Placental epithelial cell (primary cell): ENCODE data around the gene SUFU. TPM values are rescaled to one million over a fixed set of nuclear protein-coding genes. Genes with fewer than 3 reads are reported as not detected.

Experiments used
- small RNA-seq: library from RNA; depleted of rRNA; stranded (forward); fragments of <200 nt; gene quantifications from one replicate; pipeline ENCODE3, GENCODE V24; 2012
- total RNA-seq: library from RNA; depleted of rRNA; stranded (reverse); fragments of >200 nt; gene quantifications from 2 replicates; pipeline ENCODE4 v1.2.3, GENCODE V29; 2012

SUFU gene
- total RNA-seq: 4.7 and 7.5 TPM in 2 replicates

GRCh38 chr10:102503264-102504178 is at the start of gene SUFU:
TSS of gene SUFU (plus strand) at chr10:102503972. CDS start at chr10:102504153, 181 bp downstream.

GRCh38 chr10:102502337-102503151 is 1.2 kb upstream of the SUFU start, which contains the start of gene ACTR1A:
TSS of gene ACTR1A (minus strand) at chr10:102502712. CDS start at chr10:102502647, 65 bp downstream.

GRCh38 chr10:102644066-102644645 is 140.4 kb downstream of the SUFU start, which contains the start of gene TRIM8:
TSS of gene TRIM8 (plus strand) at chr10:102644479. CDS start at chr10:102644618, 139 bp downstream.

Small RNA genes lying within 50 kb of the gene (small RNA-seq; reads per million reads assigned to genes)
- 0.35 reads per million, percentile 12 among the genes with 10 or more reads in this experiment for gene RNU6-43P

Other genes with a start within 250 kb of the SUFU start
- gene NFKB2, start 108.3 kb upstream of the SUFU start, total RNA-seq: 15.3 and 19.0 TPM in 2 replicates
- 2.3 and 12.2 TPM in 2 replicates for gene PSD, start 85.2 kb upstream of the SUFU start, total RNA-seq
- 8.7 and 14.5 TPM in 2 replicates for gene FBXL15, start 83.1 kb upstream of the SUFU start, total RNA-seq
- 25.9 and 41.6 TPM in 2 replicates for gene CUEDC2, start 71.4 kb upstream of the SUFU start, total RNA-seq
- 1.3 TPM in 1 of 2 replicates, not detected in the other for gene C10orf95, start 52.4 kb upstream of the SUFU start, total RNA-seq
- 80.5 and 158 TPM in 2 replicates for gene ACTR1A, start 1.3 kb upstream of the SUFU start, total RNA-seq
- 69.0 and 139 TPM in 2 replicates for gene TRIM8, start 140.5 kb downstream of the SUFU start, total RNA-seq
- 4.7 and 5.6 TPM in 2 replicates for gene ARL3, start 210.4 kb downstream of the SUFU start, total RNA-seq
- gene SFXN2, start 210.7 kb downstream of the SUFU start, total RNA-seq: 2.9 and 4.3 TPM in 2 replicates
- gene WBP1L, start 240.0 kb downstream of the SUFU start, total RNA-seq: 25.9 and 72.4 TPM in 2 replicates